Thyroid gland (tissue), 4 donors: Measurements from ENCODE around the gene ZNF76. TPM values are rescaled to one million over a fixed set of nuclear protein-coding genes. Genes with fewer than 3 reads are reported as not detected.
"Not testable (repeated sequence)": the region's sequence is repeated elsewhere in the genome, so short reads cannot be mapped to it uniquely, and the experiment has no call there.

ENCODE experiments used
- DNase-seq, 2 donors: peaks; one replicate each; pipeline ENCODE4 v3.0.0-alpha.2; 2019
- H3K27ac ChIP-seq, 3 donors: fragments of 200-600 bp; sonication (generic); 1 replicate in 2 of 3; 2 replicates in 1 of 3; pipeline ENCODE4 v1.5.1; 2016 to 2019; ENCODE audit warnings: mild to moderate bottlenecking in 1 of 3, moderate library complexity in 1 of 3
- H3K27me3 ChIP-seq: fragments of 200-600 bp; sonication (generic); one replicate; pipeline ENCODE4 v1.5.1; 2019
- H3K36me3 ChIP-seq, 2 donors: fragments of 200-600 bp; sonication (generic); one replicate each; pipeline ENCODE4 v1.5.1; 2016 to 2019
- H3K4me1 ChIP-seq, 2 donors: fragments of 200-600 bp; sonication (generic); one replicate each; pipeline ENCODE4 v1.5.1; 2017 to 2019
- H3K4me3 ChIP-seq, 3 donors: fragments of 200-600 bp; sonication (generic); replicated peaks in 1 of 3; 1 replicate in 2 of 3; 2 replicates in 1 of 3; pipeline ENCODE4 v1.5.1; 2016; ENCODE audit warnings: mild to moderate bottlenecking in 1 of 3
- H3K9me3 ChIP-seq: fragments of 200-600 bp; sonication (generic); one replicate; pipeline ENCODE4 v1.5.1; 2017
- POLR2A ChIP-seq, 2 donors: fragments of 450-650 bp; IDR thresholded peaks; one replicate each; pipeline ENCODE4 v1.6.1; 2017; ENCODE audit warnings: antibody characterized with exemption in 2 of 2, mild to moderate bottlenecking in 2 of 2, moderate library complexity in 1 of 2
- WGBS, 2 donors: methylation state at CpG; one replicate each; pipeline ENCODE4 v1.1.5; 2017; 5-methylcytosine and 5-hydroxymethylcytosine counted together
- intact Hi-C: fragments of 100-400 bp; cut with DNase I; formaldehyde crosslinking; loops from one replicate; pipeline ENCODE4 v1.15.1; 2023
- total RNA-seq, 4 donors: library from RNA; depleted of rRNA; stranded (reverse); fragments of >200 nt; gene quantifications; one replicate each; pipeline ENCODE4 v1.2.3, GENCODE V29; 2016
- TF ChIP-seq, protein P1 (sequence below), 6 experiments: fragments of 200-600 bp in 3 of 6; fragments of 450-650 bp in 3 of 6; sonication (generic) in 3 of 6; IDR thresholded peaks; one replicate each; pipeline ENCODE4 v1.5.1; 2016 to 2019; ENCODE audit warnings: antibody characterized with exemption in 6 of 6, mild to moderate bottlenecking in 2 of 6, inconsistent platforms in 1 of 6, moderate library complexity in 1 of 6

ZNF76 gene
- total RNA-seq, 4 donors from 2014 or later = 54.3 to 81.7 (median 71.6) TPM

- WGBS, 2 donors = 92% methylated on average over 8 of the region's 8 CpGs
- no peaks in the 10 kb centered on the region for H3K36me3 ChIP-seq
- no peaks in the 10 kb centered on the region for H3K4me1 ChIP-seq
- H3K27me3 ChIP-seq = no peaks in the 10 kb centered on the region
- no peak overlapping the region for H3K4me3 ChIP-seq
- TF ChIP-seq POLR2A (IDR thresholded peaks at IDR 0.05) = no peak
- TF ChIP-seq, protein P1, sequence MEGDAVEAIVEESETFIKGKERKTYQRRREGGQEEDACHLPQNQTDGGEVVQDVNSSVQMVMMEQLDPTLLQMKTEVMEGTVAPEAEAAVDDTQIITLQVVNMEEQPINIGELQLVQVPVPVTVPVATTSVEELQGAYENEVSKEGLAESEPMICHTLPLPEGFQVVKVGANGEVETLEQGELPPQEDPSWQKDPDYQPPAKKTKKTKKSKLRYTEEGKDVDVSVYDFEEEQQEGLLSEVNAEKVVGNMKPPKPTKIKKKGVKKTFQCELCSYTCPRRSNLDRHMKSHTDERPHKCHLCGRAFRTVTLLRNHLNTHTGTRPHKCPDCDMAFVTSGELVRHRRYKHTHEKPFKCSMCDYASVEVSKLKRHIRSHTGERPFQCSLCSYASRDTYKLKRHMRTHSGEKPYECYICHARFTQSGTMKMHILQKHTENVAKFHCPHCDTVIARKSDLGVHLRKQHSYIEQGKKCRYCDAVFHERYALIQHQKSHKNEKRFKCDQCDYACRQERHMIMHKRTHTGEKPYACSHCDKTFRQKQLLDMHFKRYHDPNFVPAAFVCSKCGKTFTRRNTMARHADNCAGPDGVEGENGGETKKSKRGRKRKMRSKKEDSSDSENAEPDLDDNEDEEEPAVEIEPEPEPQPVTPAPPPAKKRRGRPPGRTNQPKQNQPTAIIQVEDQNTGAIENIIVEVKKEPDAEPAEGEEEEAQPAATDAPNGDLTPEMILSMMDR (IDR thresholded peaks at IDR 0.05) = no peak
- intact Hi-C loops = no loop called here
- no peak overlapping the region for H3K27ac ChIP-seq
- no peaks in the 10 kb centered on the region for H3K9me3 ChIP-seq
- DNase-seq = no peak
These were observed 45.6 kb downstream of the ZNF76 start for GRCh38 chr6:35305117-35305516.

GRCh38 chr6:35307138-35307537 is 47.6 kb downstream of the ZNF76 start:
- H3K9me3 ChIP-seq, H3K4me1 ChIP-seq, H3K36me3 ChIP-seq, H3K27me3 ChIP-seq, H3K4me3 ChIP-seq, DNase-seq, H3K27ac ChIP-seq, intact Hi-C loops: not testable (repeated sequence)
- 82 to 86% methylated on average over 15 of the region's 15 CpGs for WGBS, 2 donors

DNA sequence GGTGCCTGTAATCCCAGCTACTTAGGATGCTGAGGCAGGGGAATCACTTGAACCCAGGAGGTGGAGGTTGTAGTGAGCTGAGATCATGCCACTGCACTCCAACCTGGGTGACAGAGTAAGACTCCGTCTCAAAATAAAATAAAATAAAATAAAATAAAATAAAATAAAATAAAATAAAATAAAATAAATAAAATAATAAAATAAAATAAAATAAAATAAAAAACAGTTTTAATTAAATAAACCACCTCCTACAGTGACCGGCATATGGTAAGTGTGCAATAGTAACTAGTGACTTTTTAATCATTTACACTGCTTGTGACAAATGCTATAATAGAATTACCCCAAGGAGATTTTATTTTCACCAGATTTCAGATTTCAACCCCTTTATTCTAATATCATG is 49.0 kb downstream of the ZNF76 start:
- 89 to 96% methylated on average over 2 of the region's 2 CpGs for WGBS, 2 donors
- DNase-seq, H3K27ac ChIP-seq, H3K27me3 ChIP-seq, intact Hi-C loops, H3K36me3 ChIP-seq, H3K4me3 ChIP-seq, H3K4me1 ChIP-seq, H3K9me3 ChIP-seq: not testable (repeated sequence)

- Histone ChIP-seq H3K9me3 (no peaks in the 10 kb centered on the region), H3K36me3 (no peaks in the 10 kb centered on the region), H3K4me3 (no peak overlapping the region), H3K4me1 (no peaks in the 10 kb centered on the region), H3K27ac (no peak overlapping the region), H3K27me3 (no peaks in the 10 kb centered on the region)
- 90 to 95% methylated on average over 8 to 9 of the region's 9 CpGs for WGBS, 2 donors
- no peak for DNase-seq
- intact Hi-C loops = no loop called here
- no peak for TF ChIP-seq POLR2A (IDR thresholded peaks at IDR 0.05)
- TF ChIP-seq, protein P1 (IDR thresholded peaks at IDR 0.05) = no peak
These were observed 50.2 kb downstream of the ZNF76 start for GRCh38 chr6:35309611-35310264.

GRCh38 chr6:35310265-35310831 is 50.8 kb downstream of the ZNF76 start:
- intact Hi-C loops = no loop called here
- Histone ChIP-seq H3K4me3 (no peak overlapping the region), H3K9me3 (no peaks in the 10 kb centered on the region), H3K27ac (no peak overlapping the region), H3K27me3 (no peaks in the 10 kb centered on the region), H3K4me1 (no peaks in the 10 kb centered on the region), H3K36me3 (no peaks in the 10 kb centered on the region)
- DNase-seq = no peak
- WGBS, 2 donors = 79 to 87% methylated on average over 6 of the region's 6 CpGs
- TF ChIP-seq, protein P1 (IDR thresholded peaks at IDR 0.05) = no peak
- no peak for TF ChIP-seq POLR2A (IDR thresholded peaks at IDR 0.05)

GRCh38 chr6:35311390-35312075 is 52.0 kb downstream of the ZNF76 start:
- H3K9me3 ChIP-seq = no peaks in the 10 kb centered on the region
- no peaks in the 10 kb centered on the region for H3K4me1 ChIP-seq
- no peak for DNase-seq

More at GRCh38 chr6:35311390-35312075, 52.0 kb downstream of the ZNF76 start:
- no peaks in the 10 kb centered on the region for H3K36me3 ChIP-seq
- H3K27ac ChIP-seq = no peak overlapping the region
- H3K4me3 ChIP-seq = no peak overlapping the region
- TF ChIP-seq POLR2A (IDR thresholded peaks at IDR 0.05) = no peak
- TF ChIP-seq, protein P1 (IDR thresholded peaks at IDR 0.05) = no peak
- intact Hi-C loops = no loop called here
- WGBS, 2 donors = 67 to 88% methylated on average over 6 of the region's 6 CpGs
- no peaks in the 10 kb centered on the region for H3K27me3 ChIP-seq
